ENCODE data around the gene NOL7.

The NOL7 gene

GRCh38 chr6:13593720-13594119 is 21.4 kb upstream of the NOL7 start:
- no peak for DNase-seq (ENCODE audit: low read depth, low spot score)

- DNase-seq (ENCODE audit: low read depth, low spot score): no peak
Observed at GRCh38 chr6:13597073-13597472, 18.1 kb upstream of the NOL7 start.

- DNase-seq (ENCODE audit: low read depth, low spot score): no peak
Observed at GRCh38 chr6:13600036-13600435, 15.1 kb upstream of the NOL7 start.

GRCh38 chr6:13604135-13604534 is 11.0 kb upstream of the NOL7 start:
- DNase-seq (ENCODE audit: low read depth, low spot score): no peak

- DNase-seq (ENCODE audit: low read depth, low spot score): no peak
Observed at GRCh38 chr6:13604546-13605416, 10.4 kb upstream of the NOL7 start.

GRCh38 chr6:13605634-13606033 is 9.5 kb upstream of the NOL7 start:
- no peak for DNase-seq (ENCODE audit: low read depth, low spot score)

- no peak for DNase-seq (ENCODE audit: low read depth, low spot score)
Observed at GRCh38 chr6:13611715-13612114, 3.4 kb upstream of the NOL7 start.

- DNase-seq (ENCODE audit: low read depth, low spot score): no peak
Observed at GRCh38 chr6:13613029-13613594, 2.0 kb upstream of the NOL7 start.

- peak; percentile 4 for DNase-seq (ENCODE audit: low read depth, low spot score)
Observed at GRCh38 chr6:13614126-13614925, 809 bp upstream of the NOL7 start.

- DNase-seq (ENCODE audit: low read depth, low spot score): peak; percentile 8
Observed at GRCh38 chr6:13615792-13616120, 621 bp downstream of the NOL7 start.

GRCh38 chr6:13617066-13617465 is 1.9 kb downstream of the NOL7 start:
- no peak for DNase-seq (ENCODE audit: low read depth, low spot score)

GRCh38 chr6:13624871-13625288 is 9.7 kb downstream of the NOL7 start:
- no peak for DNase-seq (ENCODE audit: low read depth, low spot score)

- DNase-seq (ENCODE audit: low read depth, low spot score): no peak
Observed at GRCh38 chr6:13629459-13630116, 14.5 kb downstream of the NOL7 start.

- DNase-seq (ENCODE audit: low read depth, low spot score): no peak
Observed at GRCh38 chr6:13630499-13630898, 15.4 kb downstream of the NOL7 start.

- no peak for DNase-seq (ENCODE audit: low read depth, low spot score)
Observed at GRCh38 chr6:13633343-13633742, 18.2 kb downstream of the NOL7 start.

- no peak for DNase-seq (ENCODE audit: low read depth, low spot score)
Observed at GRCh38 chr6:13635948-13636658, 21.0 kb downstream of the NOL7 start.

GRCh38 chr6:13638014-13638413 is 22.9 kb downstream of the NOL7 start:
- DNase-seq (ENCODE audit: low read depth, low spot score): no peak

GRCh38 chr6:13638626-13639025 is 23.5 kb downstream of the NOL7 start:
- no peak for DNase-seq (ENCODE audit: low read depth, low spot score)

- DNase-seq (ENCODE audit: low read depth, low spot score): no peak
Observed at GRCh38 chr6:13641315-13641714, 26.2 kb downstream of the NOL7 start.

GRCh38 chr6:13643125-13643524 is 28.0 kb downstream of the NOL7 start:
- DNase-seq (ENCODE audit: low read depth, low spot score): no peak

GRCh38 chr6:13648850-13649249 is 33.7 kb downstream of the NOL7 start:
- no peak for DNase-seq (ENCODE audit: low read depth, low spot score)

All from activated naive CD8-positive, alpha-beta T cell treated with anti-CD3 and anti-CD28 coated beads, Interleukin-2, amount 50 U/mL, for 16 hours (primary cell).